ENCODE results near the gene ARL6IP4.

ARL6IP4 gene

GRCh38 chr12:122996188-122996601, 15.7 kb downstream of the ARL6IP4 start:
- no peaks in the 10 kb centered on the region for H3K4me1 ChIP-seq (ENCODE audit: control insufficient read depth, insufficient read depth, low read length)
- POLR2A ChIA-PET = no interaction called here

GRCh38 chr12:122996621-122997342, 16.3 kb downstream of the ARL6IP4 start:
- no peak overlapping the region for H3K27ac ChIP-seq (ENCODE audit: extremely low read depth, low read depth, low read length)
- ChIA-PET CTCF (interaction anchor here (0.5 to 0.6 kb wide), 2 partner anchors 63 to 102 kb away, joined by 3 read pairs; no protein-coding TSS in a partner anchor), POLR2A (no interaction called here)
- H3K4me3 ChIP-seq (ENCODE audit: low read depth, low read length) = no peak overlapping the region
- no peaks in the 10 kb centered on the region for H3K4me1 ChIP-seq (ENCODE audit: control insufficient read depth, insufficient read depth, low read length)
- H3K9me3 ChIP-seq (ENCODE audit: control insufficient read depth, insufficient read depth, low read depth, low read length) = no peaks in the 10 kb centered on the region
- H3K36me3 ChIP-seq (ENCODE audit: control insufficient read depth in 2 of 2, insufficient read depth in 1 of 2, low read length in 2 of 2) = no peaks in the 10 kb centered on the region
- TF ChIP-seq TRIM28 (IDR thresholded peaks at IDR 0.05; ENCODE audit: borderline replicate concordance, low read length) = no peak
- TF ChIP-seq PRDM4 (tag by site-specific recombination; IDR thresholded peaks at IDR 0.05) = no peak
- TF ChIP-seq ZFP3 (tag by site-specific recombination; IDR thresholded peaks at IDR 0.05; ENCODE audit: low read depth) = no peak
- no peak for TF ChIP-seq ZNF416 (tag by site-specific recombination; IDR thresholded peaks at IDR 0.05)
- TF ChIP-seq ZBTB10 (tag by site-specific recombination; IDR thresholded peaks at IDR 0.05) = no peak
- TF ChIP-seq FEZF1 (tag by site-specific recombination; IDR thresholded peaks at IDR 0.05) = no peak
- no peak for TF ChIP-seq ZBTB48 (tag by site-specific recombination; IDR thresholded peaks at IDR 0.05)
- no peak for TF ChIP-seq HOXA7 (CRISPR knock-in tag; IDR thresholded peaks at IDR 0.05; ENCODE audit: borderline replicate concordance)
- no peak for TF ChIP-seq ZNF514 (tag by site-specific recombination; IDR thresholded peaks at IDR 0.05)
- no peak for TF ChIP-seq ZNF792 (tag by site-specific recombination; IDR thresholded peaks at IDR 0.05)
- no peak for TF ChIP-seq ZNF626 (tag by site-specific recombination; IDR thresholded peaks at IDR 0.05)
- TF ChIP-seq ZNF837 (tag by site-specific recombination; IDR thresholded peaks at IDR 0.05) = no peak
- no peak for TF ChIP-seq ZNF629 (tag by site-specific recombination; IDR thresholded peaks at IDR 0.05)
- TF ChIP-seq ZBTB49 (tag by site-specific recombination; IDR thresholded peaks at IDR 0.05; ENCODE audit: low read depth) = no peak
- TF ChIP-seq ZNF133 (tag by site-specific recombination; IDR thresholded peaks at IDR 0.05) = no peak

More at GRCh38 chr12:122996188-122996601, 15.7 kb downstream of the ARL6IP4 start:
- Histone ChIP-seq H3K27ac (ENCODE audit: extremely low read depth, low read depth, low read length) (no peak overlapping the region), H3K4me3 (ENCODE audit: low read depth, low read length) (no peak overlapping the region), H3K9me3 (ENCODE audit: control insufficient read depth, insufficient read depth, low read depth, low read length) (no peaks in the 10 kb centered on the region), H3K36me3 (ENCODE audit: control insufficient read depth in 2 of 2, insufficient read depth in 1 of 2, low read length in 2 of 2) (no peaks in the 10 kb centered on the region)
- CTCF ChIA-PET = interaction anchor here (0.6 kb wide), 1 partner anchor 102 kb away, joined by 3 read pairs; no protein-coding TSS in a partner anchor
- TF ChIP-seq ZNF311 (tag by site-specific recombination; IDR thresholded peaks at IDR 0.05; ENCODE audit: borderline replicate concordance) = no peak
- TF ChIP-seq ZNF529 (tag by site-specific recombination; IDR thresholded peaks at IDR 0.05; ENCODE audit: insufficient replicate concordance) = no peak
- TF ChIP-seq ZBTB20 (tag by site-specific recombination; IDR thresholded peaks at IDR 0.05) = no peak
- no peak for TF ChIP-seq ZNF513 (tag by site-specific recombination; IDR thresholded peaks at IDR 0.05)
- no peak for TF ChIP-seq ZNF112 (tag by site-specific recombination; IDR thresholded peaks at IDR 0.05)
- no peak for TF ChIP-seq ZBTB49 (tag by site-specific recombination; IDR thresholded peaks at IDR 0.05; ENCODE audit: low read depth)
- no peak for TF ChIP-seq ZNF350 (tag by site-specific recombination; IDR thresholded peaks at IDR 0.05)
- TF ChIP-seq ZNF843 (tag by site-specific recombination; IDR thresholded peaks at IDR 0.05) = no peak
